ENCODE data around the gene GLOD4.
"Not testable (repeated sequence)": the region's sequence is repeated elsewhere in the genome, so short reads cannot be mapped to it uniquely, and the experiment has no call there.

Gene GLOD4

DNA sequence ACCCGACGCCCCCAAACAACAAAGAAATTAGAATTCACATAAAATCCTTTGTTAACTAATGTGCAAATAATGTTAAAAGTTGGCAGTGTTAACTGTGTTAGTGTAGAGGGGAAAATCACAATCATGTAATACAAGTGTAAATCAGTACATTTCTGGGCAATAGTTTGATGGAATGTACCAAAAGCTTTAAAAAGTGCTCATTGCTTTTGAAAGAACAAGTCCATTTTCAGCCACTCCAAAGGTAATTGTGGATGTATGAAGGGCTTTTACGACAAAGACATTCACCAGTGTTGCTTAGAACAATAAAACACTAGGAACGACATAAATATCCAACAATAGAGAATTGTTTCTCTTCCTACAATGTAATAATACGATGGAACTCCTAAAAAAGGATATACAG, 9.1 kb downstream of the GLOD4 start:
- DNase-seq, result no peak

DNA sequence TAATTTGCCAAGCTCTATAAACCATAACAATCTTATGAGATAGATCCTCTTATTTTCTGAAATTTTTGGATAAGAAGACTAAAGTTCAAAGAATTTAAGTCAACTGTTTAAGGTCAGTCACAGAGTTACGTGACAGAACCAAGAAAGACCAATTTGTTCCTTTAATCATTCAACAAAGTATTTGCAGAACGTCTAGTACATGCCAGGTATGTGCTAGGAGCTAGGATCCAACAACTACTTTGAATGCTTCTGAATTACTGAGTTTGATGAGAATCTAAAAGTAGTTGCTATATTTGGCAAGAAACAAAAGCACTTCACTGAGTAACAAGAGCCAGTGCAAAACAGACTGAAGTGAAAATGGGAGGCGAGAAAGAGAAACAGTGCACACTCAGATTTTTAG, 15.0 kb downstream of the GLOD4 start:
- DNase-seq, result no peak

- no peak for DNase-seq
Observed at GRCh38 chr17:760371-760770, 21.7 kb downstream of the GLOD4 start.

DNA sequence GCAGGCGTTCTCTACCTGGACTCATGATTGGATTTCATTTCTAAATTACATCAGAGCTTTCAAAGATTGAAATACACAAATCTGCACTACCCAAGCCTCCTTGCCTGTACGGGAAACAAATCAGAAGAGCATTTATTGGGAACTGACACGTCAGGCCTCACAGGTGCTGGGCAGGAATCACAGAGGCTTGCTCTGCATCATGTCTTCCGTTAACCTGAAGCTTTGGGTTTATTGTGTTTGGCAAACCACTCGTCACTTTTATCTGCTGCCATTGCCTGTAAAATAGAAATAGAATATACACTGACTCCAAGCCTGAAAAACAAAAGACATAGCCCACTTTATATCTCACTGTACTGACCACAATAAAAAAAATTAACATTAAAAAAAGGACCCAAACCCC, 22.1 kb downstream of the GLOD4 start:
- DNase-seq, result no peak

- not testable (repeated sequence) for DNase-seq
Observed at GRCh38 chr17:756010-756567, 26.0 kb downstream of the GLOD4 start.

GRCh38 chr17:755319-755961, 26.6 kb downstream of the GLOD4 start:
- DNase-seq, result not testable (repeated sequence)

- DNase-seq, result no peak
Observed at GRCh38 chr17:753418-753817, 28.7 kb downstream of the GLOD4 start.

DNA sequence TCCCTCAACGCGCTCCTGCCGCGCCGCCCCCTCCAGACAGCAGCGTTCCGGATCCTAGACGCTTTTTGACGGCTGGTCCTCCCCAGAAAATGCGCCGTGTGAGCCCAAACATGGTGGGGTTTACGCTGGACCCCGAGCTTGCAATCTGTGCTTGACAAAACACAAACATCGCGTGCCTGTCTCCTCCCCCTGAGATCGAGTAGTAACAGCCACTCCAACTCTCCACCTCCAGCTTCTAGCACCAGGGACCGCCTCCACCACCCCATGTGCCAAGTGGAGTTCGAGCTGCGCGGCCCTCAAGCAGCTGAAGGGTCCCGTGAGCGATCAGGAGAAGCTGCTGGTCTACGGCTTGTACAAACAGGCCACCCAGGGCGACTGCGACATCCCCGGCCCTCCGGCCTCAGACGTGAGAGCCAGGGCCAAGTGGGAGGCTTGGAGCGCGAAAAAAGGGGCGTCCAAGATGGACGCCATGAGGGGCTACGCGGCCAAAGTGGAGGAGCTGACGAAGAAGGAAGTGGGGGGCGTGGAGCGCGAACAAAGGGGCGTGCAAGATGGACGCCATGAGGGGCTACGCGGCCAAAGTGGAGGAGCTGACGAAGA, 29.4 kb downstream of the GLOD4 start:
- peak; percentile 57 for DNase-seq

DNA sequence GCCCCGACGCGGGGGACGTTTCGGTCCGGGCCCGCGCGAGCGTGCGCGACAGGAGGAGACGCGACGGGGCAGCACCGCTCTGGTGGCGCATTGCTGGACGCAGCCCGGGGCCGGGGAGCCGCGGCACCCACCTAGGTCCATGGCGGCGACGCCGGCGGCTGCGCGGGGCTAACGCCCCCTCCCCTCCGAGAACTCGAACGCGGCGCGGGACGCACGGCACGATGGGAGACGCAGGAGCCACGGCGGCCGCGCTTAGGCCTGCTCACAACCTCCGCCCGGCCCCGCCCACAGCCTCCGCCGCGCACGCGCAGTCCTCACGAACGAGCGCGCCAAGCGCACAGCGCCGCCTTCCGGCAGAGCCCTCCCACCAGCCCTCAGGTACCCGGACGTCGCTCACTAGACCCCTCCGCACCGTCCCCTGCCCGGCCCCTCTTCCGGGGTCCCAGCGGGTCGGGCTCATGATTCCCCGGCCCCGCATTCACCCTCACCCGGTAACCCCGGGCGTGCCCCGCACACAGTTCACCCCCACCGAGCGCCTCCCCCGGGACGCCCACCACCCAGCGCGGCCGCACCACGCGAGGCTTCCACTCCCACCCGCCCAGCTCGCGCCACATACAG, 30.0 kb downstream of the GLOD4 start, which contains the start of gene GEMIN4:
GEMIN4 (minus strand) TSS at position 263 of the 618 bp plus-strand sequence; CDS start at position 141, 122 bp downstream.
- peak; percentile 87 for DNase-seq

GRCh38 chr17:751269-752001, 30.6 kb downstream of the GLOD4 start:
- no peak for DNase-seq

DNA sequence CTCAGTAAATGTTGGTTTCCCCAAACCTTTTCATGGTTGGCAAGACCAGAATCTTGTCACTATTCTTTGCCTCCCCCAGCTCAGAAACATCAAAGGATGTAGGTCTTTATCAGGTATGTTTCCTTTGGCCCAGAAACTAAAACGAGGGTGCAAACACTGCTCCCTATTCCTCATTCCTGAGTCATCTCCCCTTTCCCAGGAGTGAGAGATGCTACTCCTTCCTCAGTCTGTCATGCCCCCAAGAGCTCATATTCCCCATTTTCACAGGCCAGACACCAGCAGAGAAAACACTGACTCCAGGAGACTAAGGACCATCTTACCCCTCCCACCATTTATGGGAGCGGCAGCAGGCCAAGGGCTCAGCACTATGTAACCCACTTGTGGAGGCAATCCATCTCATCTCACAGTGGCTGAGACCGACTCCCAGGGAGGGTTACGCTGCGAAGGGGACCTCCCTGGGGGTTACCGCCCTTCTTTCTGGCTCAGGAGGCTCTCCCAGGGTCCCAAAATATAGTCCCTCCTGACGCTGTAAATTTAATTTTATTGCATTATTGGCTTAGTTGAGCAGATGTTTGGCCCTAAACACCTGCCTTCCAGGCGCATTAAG, 31.5 kb downstream of the GLOD4 start:
- no peak for DNase-seq

GRCh38 chr17:749359-749758, 32.7 kb downstream of the GLOD4 start:
- DNase-seq, result not testable (repeated sequence)

DNA sequence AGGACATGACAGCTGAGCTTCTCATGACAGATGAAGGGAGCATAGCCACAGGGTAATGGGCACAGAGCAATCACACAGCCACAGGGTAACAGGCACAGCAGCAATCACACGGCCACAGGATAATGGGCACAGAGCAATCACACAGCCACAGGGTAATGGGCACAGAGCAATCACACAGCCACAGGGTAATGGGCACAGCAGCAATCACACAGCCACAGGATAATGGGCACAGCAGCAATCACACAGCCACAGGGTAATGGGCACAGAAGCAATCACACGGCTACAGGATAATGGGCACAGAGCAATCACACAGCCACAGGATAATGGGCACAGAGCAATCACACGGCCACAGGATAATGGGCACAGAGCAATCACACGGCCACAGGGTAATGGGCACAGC, 33.5 kb downstream of the GLOD4 start:
- DNase-seq, result not testable (repeated sequence)

DNA sequence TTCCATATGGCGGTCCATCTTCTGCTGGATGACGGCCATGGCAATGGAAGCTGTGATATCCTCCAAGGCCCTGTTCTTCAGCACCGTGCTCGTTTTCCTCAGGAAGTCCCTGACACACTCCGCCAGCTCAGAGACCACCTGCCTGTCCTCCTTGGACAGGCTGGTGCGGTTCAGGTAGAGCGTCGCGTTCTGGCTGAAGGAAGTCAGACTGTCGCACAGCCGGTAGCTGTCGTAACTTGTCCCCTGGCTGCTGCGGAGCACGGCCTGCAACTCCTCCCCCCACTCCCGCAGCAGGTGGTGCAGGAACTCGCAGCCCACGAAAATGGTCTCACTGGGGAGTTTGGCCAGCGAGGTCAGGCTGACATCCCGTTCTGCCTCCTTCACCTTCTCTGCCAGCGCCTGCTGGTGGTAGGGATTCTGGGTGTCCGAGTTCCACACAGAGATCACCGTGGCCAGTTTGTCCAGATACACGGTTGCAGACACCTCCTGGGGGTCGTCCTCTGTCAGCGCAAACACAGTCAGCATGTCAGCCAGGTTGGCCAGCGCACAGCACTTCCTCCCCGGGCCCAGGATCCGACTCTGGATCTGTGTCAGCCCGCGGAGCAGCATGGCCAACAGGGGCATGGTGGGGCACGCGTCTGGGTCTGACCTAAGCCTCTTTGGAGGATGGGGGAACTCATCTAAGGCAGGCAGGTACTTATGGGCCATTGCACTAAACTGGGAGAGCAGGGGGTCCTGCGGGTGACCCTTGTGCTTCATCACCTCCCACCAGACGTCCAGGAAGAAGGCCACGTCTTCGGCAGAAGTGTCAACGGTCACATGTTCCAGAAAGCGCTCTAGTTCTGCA, 35.1 kb downstream of the GLOD4 start:
- DNase-seq, result no peak

- no peak for DNase-seq
Observed at GRCh38 chr17:746181-746580, 35.9 kb downstream of the GLOD4 start.

GRCh38 chr17:745406-745805, 36.7 kb downstream of the GLOD4 start:
- no peak for DNase-seq

GRCh38 chr17:744937-745336, 37.1 kb downstream of the GLOD4 start:
- no peak for DNase-seq

GRCh38 chr17:743139-743538, 38.9 kb downstream of the GLOD4 start:
- no peak for DNase-seq

- no peak for DNase-seq
Observed at GRCh38 chr17:742147-742793, 39.8 kb downstream of the GLOD4 start.

GRCh38 chr17:740240-741017, 41.7 kb downstream of the GLOD4 start:
- no peak for DNase-seq

Measured in NCI-H1092 treated with DMSO at 0.1 percent for 48 hours (cell line).